Testis (tissue), 2 donors: ENCODE data around the gene MSTO1.
"Not testable (repeated sequence)": the region's sequence is repeated elsewhere in the genome, so short reads cannot be mapped to it uniquely, and the experiment has no call there.

Source experiments
- CTCF ChIP-seq, 3 experiments: fragments of 450-650 bp in 2 of 3; fragments of 200-600 bp in 1 of 3; sonication (generic) in 1 of 3; IDR thresholded peaks; one replicate each; pipeline ENCODE4 v1.5.1; 2016 to 2019; ENCODE audit warnings: antibody characterized with exemption in 3 of 3, mild to moderate bottlenecking in 2 of 3, moderate library complexity in 1 of 3
- POLR2A ChIP-seq: fragments of 450-650 bp; IDR thresholded peaks from one replicate; pipeline ENCODE4 v1.6.1; 2017; ENCODE audit warnings: antibody characterized with exemption, mild to moderate bottlenecking, moderate library complexity

- TF ChIP-seq CTCF (IDR thresholded peaks at IDR 0.05); POLR2A: not testable (repeated sequence)
Measured at GRCh38 chr1:155626428-155626827, 16.4 kb downstream of the MSTO1 start.
